KMS-11 (cell line): ENCODE data around the gene ARID1B.

Experiments used
- H2AFZ ChIP-seq: fragments of 200-600 bp; sonication (generic); 2 replicates; pipeline ENCODE4 v1.6.1; 2016; ENCODE audit warnings: antibody characterized with exemption, mixed run types, low read depth
- H3K27ac ChIP-seq: fragments of 200-600 bp; sonication (generic); 2 replicates; pipeline ENCODE4 v1.6.1; 2016; ENCODE audit warnings: mild to moderate bottlenecking, mixed run types
- H3K27me3 ChIP-seq: fragments of 200-600 bp; sonication (generic); 2 replicates; pipeline ENCODE4 v1.6.1; 2017; ENCODE audit warnings: mild to moderate bottlenecking, low read depth, mixed run types, moderate library complexity; ENCODE audit not compliant: insufficient read depth
- H3K36me3 ChIP-seq: fragments of 200-600 bp; sonication (generic); 2 replicates; pipeline ENCODE4 v1.6.1; 2017; ENCODE audit warnings: mild to moderate bottlenecking, mixed run types; ENCODE audit not compliant: insufficient read depth
- H3K4me1 ChIP-seq: fragments of 200-600 bp; sonication (generic); 2 replicates; pipeline ENCODE4 v1.6.1; 2016; ENCODE audit warnings: mild to moderate bottlenecking, low read depth, mixed run types; ENCODE audit not compliant: poor library complexity, severe bottlenecking
- H3K4me2 ChIP-seq: fragments of 200-600 bp; sonication (generic); 2 replicates; pipeline ENCODE4 v1.7.0; 2016; ENCODE audit warnings: mild to moderate bottlenecking, mixed run types
- H3K4me3 ChIP-seq: fragments of 200-600 bp; sonication (generic); IDR thresholded peaks from 2 replicates; pipeline ENCODE4 v1.6.1; 2017; ENCODE audit warnings: low read depth, low read length, mixed read lengths; ENCODE audit not compliant: insufficient read depth
- H3K79me2 ChIP-seq: fragments of 200-600 bp; sonication (generic); 2 replicates; pipeline ENCODE4 v1.6.1; 2016; ENCODE audit warnings: low read depth, mixed run types; ENCODE audit not compliant: insufficient read depth
- H3K9ac ChIP-seq: fragments of 200-600 bp; sonication (generic); 2 replicates; pipeline ENCODE4 v1.6.1; 2016; ENCODE audit warnings: mild to moderate bottlenecking, mixed run types
- H4K20me1 ChIP-seq: fragments of 200-600 bp; sonication (generic); 2 replicates; pipeline ENCODE4 v1.6.1; 2016; ENCODE audit warnings: mild to moderate bottlenecking, mixed run types; ENCODE audit not compliant: insufficient read depth
- CTCF ChIP-seq: fragments of 200-600 bp; sonication (generic); conservative IDR thresholded peaks from 2 replicates; pipeline ENCODE4 v1.6.1; 2017; ENCODE audit warnings: low read depth, mild to moderate bottlenecking, antibody characterized with exemption, low read length, moderate library complexity, mixed read lengths

ARID1B gene

GRCh38 chr6:156870924-156871539 lies 93.9 kb downstream of the ARID1B start:
- Histone ChIP-seq H3K36me3 (no peaks in the 10 kb centered on the region), H3K4me2 (no peak overlapping the region), H4K20me1 (no peaks in the 10 kb centered on the region), H3K79me2 (peaks cover 82% of the 10 kb centered on the region), H3K4me1 (peaks cover 12% of the 10 kb centered on the region), H3K27ac (no peak overlapping the region), H3K9ac (no peak overlapping the region), H3K4me3 (no peak overlapping the region), H3K27me3 (no peaks in the 10 kb centered on the region), H2AFZ (no peak overlapping the region)
- no peak for TF ChIP-seq CTCF

GRCh38 chr6:156872903-156873302 lies 95.7 kb downstream of the ARID1B start:
- Histone ChIP-seq H3K4me2 (no peak overlapping the region), H3K27ac (no peak overlapping the region), H3K79me2 (peaks cover 82% of the 10 kb centered on the region), H3K36me3 (no peaks in the 10 kb centered on the region), H3K4me1 (no peaks in the 10 kb centered on the region), H4K20me1 (no peaks in the 10 kb centered on the region), H3K27me3 (no peaks in the 10 kb centered on the region), H2AFZ (no peak overlapping the region), H3K4me3 (no peak overlapping the region), H3K9ac (no peak overlapping the region)
- no peak for TF ChIP-seq CTCF

- Histone ChIP-seq H3K4me3 (no peak overlapping the region), H3K79me2 (peaks cover 82% of the 10 kb centered on the region), H3K27ac (no peak overlapping the region), H3K4me2 (no peak overlapping the region), H3K36me3 (no peaks in the 10 kb centered on the region), H4K20me1 (no peaks in the 10 kb centered on the region), H3K9ac (no peak overlapping the region), H3K27me3 (no peaks in the 10 kb centered on the region), H2AFZ (no peak overlapping the region), H3K4me1 (no peaks in the 10 kb centered on the region)
- no peak for TF ChIP-seq CTCF
Observed at GRCh38 chr6:156873654-156874380, 96.6 kb downstream of the ARID1B start.

- Histone ChIP-seq H2AFZ (no peak overlapping the region), H3K36me3 (no peaks in the 10 kb centered on the region), H3K4me2 (no peak overlapping the region), H3K9ac (no peak overlapping the region), H3K27me3 (no peaks in the 10 kb centered on the region), H3K27ac (no peak overlapping the region), H3K4me3 (no peak overlapping the region), H3K79me2 (peaks cover 85% of the 10 kb centered on the region), H4K20me1 (no peaks in the 10 kb centered on the region), H3K4me1 (no peaks in the 10 kb centered on the region)
- no peak for TF ChIP-seq CTCF
Observed at GRCh38 chr6:156875062-156875461, 97.9 kb downstream of the ARID1B start.
